Esophagus squamous epithelium (tissue), 5 donors: Measurements from ENCODE around the gene MAML3. TPM values are rescaled to one million over a fixed set of nuclear protein-coding genes. Genes with fewer than 3 reads are reported as not detected.

Source experiments
- DNase-seq: peaks from one replicate; lab custom pipeline; 2025; lab: John Stamatoyannopoulos, UW
- H3K27ac ChIP-seq, 4 donors: fragments of 200-600 bp; sonication (generic); one replicate each; pipeline ENCODE4 v1.5.1; 2016 to 2019; ENCODE audit warnings: mild to moderate bottlenecking in 1 of 4
- H3K27me3 ChIP-seq, 4 donors: fragments of 200-600 bp; sonication (generic); 1 replicate in 3 of 4; 2 replicates in 1 of 4; pipeline versions ENCODE4 v1.5.1 to v1.6.0; 2017 to 2021; ENCODE audit warnings: antibody characterized with exemption in 1 of 4
- H3K36me3 ChIP-seq, 3 donors: fragments of 200-600 bp; sonication (generic); one replicate each; pipeline ENCODE4 v1.5.1; 2016 to 2019
- H3K4me1 ChIP-seq, 3 donors: fragments of 200-600 bp; sonication (generic); one replicate each; pipeline ENCODE4 v1.5.1; 2017 to 2019
- H3K4me3 ChIP-seq, 4 donors: fragments of 200-600 bp; sonication (generic); 1 replicate in 3 of 4; 2 replicates in 1 of 4; pipeline ENCODE4 v1.5.1; 2016 to 2019; ENCODE audit warnings: mild to moderate bottlenecking in 2 of 4, moderate library complexity in 1 of 4
- H3K9me3 ChIP-seq, 3 donors: fragments of 200-600 bp; sonication (generic); one replicate each; pipeline ENCODE4 v1.5.1; 2016 to 2019
- CTCF ChIP-seq, 6 experiments: fragments of 450-650 bp in 4 of 6; fragments of 200-600 bp in 2 of 6; sonication (generic) in 2 of 6; IDR thresholded peaks; one replicate each; pipeline ENCODE4 v1.5.1; 2016 to 2019; ENCODE audit warnings: antibody characterized with exemption in 6 of 6, mild to moderate bottlenecking in 4 of 6, moderate library complexity in 4 of 6
- POLR2A ChIP-seq, 4 donors: fragments of 450-650 bp; IDR thresholded peaks; one replicate each; pipeline ENCODE4 v1.6.1; 2017; ENCODE audit warnings: antibody characterized with exemption in 4 of 4, mild to moderate bottlenecking in 4 of 4, moderate library complexity in 3 of 4
- WGBS, 2 donors: methylation state at CpG; one replicate each; pipeline ENCODE4 v1.1.5; 2018; 5-methylcytosine and 5-hydroxymethylcytosine counted together
- intact Hi-C: fragments of 100-400 bp; cut with DNase I; formaldehyde crosslinking; loops from one replicate; pipeline ENCODE4 v1.15.0; 2022
- total RNA-seq, 4 donors: library from RNA; depleted of rRNA; stranded (reverse); fragments of >200 nt; gene quantifications; one replicate each; pipeline ENCODE4 v1.1.0, GENCODE V29; 2016
- donor health status: DM: yes; HTN: yes; CAD: no.

Gene MAML3
- total RNA-seq, 4 donors from 2014 or later = 6.9 to 14.2 (median 8.9) TPM

GRCh38 chr4:140131675-140132229 is 22.2 kb downstream of the MAML3 start:
- TF ChIP-seq POLR2A (IDR thresholded peaks at IDR 0.05) = no peak
- TF ChIP-seq CTCF (IDR thresholded peaks at IDR 0.05) = no peak
- no peak for DNase-seq
- no peaks in the 10 kb centered on the region for H3K36me3 ChIP-seq
- 67 to 95% methylated on average over 1 to 5 of the region's 5 CpGs for WGBS, 2 donors
- H3K4me3 ChIP-seq = no peak overlapping the region
- H3K27ac ChIP-seq = no peak overlapping the region
- H3K4me1 ChIP-seq = peaks cover 0 to 35% (median 11%) of the 10 kb centered on the region in 3 donors
- intact Hi-C loops = no loop called here
- H3K9me3 ChIP-seq = no peaks in the 10 kb centered on the region
- no peaks in the 10 kb centered on the region for H3K27me3 ChIP-seq

- Histone ChIP-seq H3K9me3 (no peaks in the 10 kb centered on the region), H3K36me3 (no peaks in the 10 kb centered on the region), H3K27me3 (no peaks in the 10 kb centered on the region), H3K4me1 (peaks cover 0 to 25% (median 3%) of the 10 kb centered on the region in 3 donors), H3K27ac (peak overlapping the region in 2 of 4 donors; percentile 21 to 41), H3K4me3 (no peak overlapping the region)
- intact Hi-C loops = no loop called here
- TF ChIP-seq POLR2A (IDR thresholded peaks at IDR 0.05) (no peak), CTCF (IDR thresholded peaks at IDR 0.05) (no peak)
- no peak for DNase-seq
- 33 to 41% methylated on average over 2 of the region's 2 CpGs for WGBS, 2 donors
These were observed 23.3 kb downstream of the MAML3 start for GRCh38 chr4:140130677-140131076.

- no peaks in the 10 kb centered on the region for H3K27me3 ChIP-seq
- no peaks in the 10 kb centered on the region for H3K36me3 ChIP-seq
- H3K4me3 ChIP-seq = no peak overlapping the region
- H3K4me1 ChIP-seq = peaks cover 0 to 12% (median 0%) of the 10 kb centered on the region in 3 donors
- no peaks in the 10 kb centered on the region for H3K9me3 ChIP-seq
- intact Hi-C loops = no loop called here
- 84 to 86% methylated on average over 2 of the region's 2 CpGs for WGBS, 2 donors
- TF ChIP-seq POLR2A (IDR thresholded peaks at IDR 0.05) (no peak), CTCF (IDR thresholded peaks at IDR 0.05) (no peak)
- no peak overlapping the region for H3K27ac ChIP-seq
- no peak for DNase-seq
These were observed 26.6 kb downstream of the MAML3 start for GRCh38 chr4:140127422-140127821.

- no peaks in the 10 kb centered on the region for H3K27me3 ChIP-seq
- H3K27ac ChIP-seq = no peak overlapping the region
- no peaks in the 10 kb centered on the region for H3K9me3 ChIP-seq
- intact Hi-C loops = no loop called here
- no peak for TF ChIP-seq POLR2A (IDR thresholded peaks at IDR 0.05)
- TF ChIP-seq CTCF (IDR thresholded peaks at IDR 0.05) = no peak
- no peak for DNase-seq
- peaks cover 0 to 12% (median 0%) of the 10 kb centered on the region in 3 donors for H3K4me1 ChIP-seq
- H3K4me3 ChIP-seq = no peak overlapping the region
- H3K36me3 ChIP-seq = no peaks in the 10 kb centered on the region
- WGBS, 2 donors = 79 to 80% methylated on average over 6 of the region's 6 CpGs
These were observed 27.7 kb downstream of the MAML3 start for GRCh38 chr4:140126261-140126660.

GRCh38 chr4:140125374-140125773 is 28.6 kb downstream of the MAML3 start:
- DNase-seq = no peak
- intact Hi-C loops = no loop called here
- H3K9me3 ChIP-seq = no peaks in the 10 kb centered on the region
- no peaks in the 10 kb centered on the region for H3K27me3 ChIP-seq
- peaks cover 0 to 5% (median 0%) of the 10 kb centered on the region in 3 donors for H3K4me1 ChIP-seq
- WGBS, 2 donors = 69 to 81% methylated on average over 2 of the region's 2 CpGs
- no peak overlapping the region for H3K4me3 ChIP-seq
- H3K36me3 ChIP-seq = no peaks in the 10 kb centered on the region
- H3K27ac ChIP-seq = no peak overlapping the region
- TF ChIP-seq POLR2A (IDR thresholded peaks at IDR 0.05) = no peak
- no peak for TF ChIP-seq CTCF (IDR thresholded peaks at IDR 0.05)
